SK-N-SH (cell line): ENCODE results near the gene A1BG. TPM values are rescaled to one million over a fixed set of nuclear protein-coding genes. Genes with fewer than 3 reads are reported as not detected.

Experiments
- CTCF ChIA-PET: fragments of 300-600, 350-600 bp; formaldehyde crosslinking; extraction: SDS; loops from one replicate; lab custom pipeline; 2021; lab: Yijun Ruan, JAX
- POLR2A ChIA-PET: fragments of 350-600 bp; sonication (Branson Sonifier 250); formaldehyde crosslinking; extraction: SDS; loops from one replicate; lab custom pipeline; 2020; ENCODE audit warnings: antibody characterized with exemption, inconsistent platforms; lab: Yijun Ruan, JAX
- DNase-seq: peaks from one replicate; pipeline ENCODE4 v3.0.0; 2012
- H2AFZ ChIP-seq: fragments of 200-600 bp; sonication (generic); 2 replicates; pipeline ENCODE4 v1.8.1; 2016; ENCODE audit warnings: antibody characterized with exemption, mild to moderate bottlenecking, low read depth
- H3F3A ChIP-seq: fragments of 200-600 bp; sonication (generic); replicated peaks from 2 replicates; pipeline ENCODE3; 2016; ENCODE audit warnings: antibody characterized with exemption, mild to moderate bottlenecking; ENCODE audit not compliant: insufficient read depth
- H3K27ac ChIP-seq, 2 experiments: fragments of 200-500 bp in 1 of 2; fragments of 200-600 bp in 1 of 2; sonication (Bioruptor generic) in 1 of 2; sonication (generic), shearing (Covaris generic) in 1 of 2; 2 replicates each; pipeline versions ENCODE4 v1.5.1 to v1.6.1; 2014 to 2016; ENCODE audit warnings: low read depth in 2 of 2, inconsistent platforms in 1 of 2, low read length in 1 of 2, mild to moderate bottlenecking in 1 of 2, mixed read lengths in 1 of 2
- H3K27me3 ChIP-seq: fragments of 200-600 bp; sonication (generic), shearing (Covaris generic); 2 replicates; pipeline ENCODE4 v1.6.1; 2016; ENCODE audit warnings: mixed run types; ENCODE audit not compliant: insufficient read depth
- H3K36me3 ChIP-seq, 2 experiments: fragments of 200-500 bp in 1 of 2; fragments of 200-600 bp in 1 of 2; sonication (Bioruptor generic) in 1 of 2; sonication (generic) in 1 of 2; replicated peaks in 1 of 2; 2 replicates each; pipeline versions ENCODE3 to v1.5.1; 2014 to 2016; ENCODE audit warnings: low read length in 1 of 2, mild to moderate bottlenecking in 1 of 2; ENCODE audit not compliant: insufficient read depth in 2 of 2, control insufficient read depth in 1 of 2
- H3K4me1 ChIP-seq, 2 experiments: fragments of 200-500 bp in 1 of 2; fragments of 200-600 bp in 1 of 2; sonication (Bioruptor generic) in 1 of 2; sonication (generic), shearing (Covaris generic) in 1 of 2; 2 replicates each; pipeline versions ENCODE4 v1.5.1 to v1.6.1; 2014 to 2016; ENCODE audit warnings: low read depth in 1 of 2, low read length in 1 of 2, mixed run types in 1 of 2; ENCODE audit not compliant: insufficient read depth in 2 of 2, control insufficient read depth in 1 of 2
- H3K4me2 ChIP-seq: fragments of 200-600 bp; sonication (generic), shearing (Covaris generic); 2 replicates; pipeline ENCODE4 v1.6.1; 2017; ENCODE audit warnings: mixed run types
- H3K4me3 ChIP-seq, 2 experiments: fragments of 200-500 bp in 1 of 2; fragments of 200-600 bp in 1 of 2; sonication (Bioruptor generic) in 1 of 2; sonication (generic), shearing (Covaris generic) in 1 of 2; 2 replicates each; pipeline versions ENCODE4 v1.5.1 to v1.8.1; 2014 to 2016; ENCODE audit warnings: low read depth in 2 of 2, inconsistent platforms in 1 of 2, low read length in 1 of 2, mild to moderate bottlenecking in 1 of 2, mixed read lengths in 1 of 2, moderate library complexity in 1 of 2
- H3K79me2 ChIP-seq: fragments of 200-600 bp; sonication (generic); 2 replicates; pipeline ENCODE4 v1.8.1; 2017; ENCODE audit warnings: mild to moderate bottlenecking; ENCODE audit not compliant: insufficient read depth
- H3K9ac ChIP-seq: fragments of 200-600 bp; sonication (generic); 2 replicates; pipeline ENCODE4 v1.6.1; 2017; ENCODE audit warnings: mixed run types
- H3K9me2 ChIP-seq: fragments of 200-600 bp; sonication (generic); 2 replicates; pipeline ENCODE4 v1.6.1; 2017; ENCODE audit warnings: mixed run types
- H3K9me3 ChIP-seq: fragments of 200-600 bp; sonication (generic); 2 replicates; pipeline ENCODE4 v1.6.1; 2017; ENCODE audit warnings: mixed run types, mild to moderate bottlenecking, moderate library complexity
- H4K20me1 ChIP-seq: fragments of 200-600 bp; sonication (generic); 2 replicates; pipeline ENCODE4 v1.6.1; 2017; ENCODE audit warnings: mild to moderate bottlenecking, mixed run types; ENCODE audit not compliant: insufficient read depth
- CHD2 ChIP-seq: fragments of 150-350 bp; IDR thresholded peaks from 2 replicates; pipeline ENCODE4 v1.6.1; 2018; ENCODE audit warnings: low read length; ENCODE audit not compliant: partially characterized antibody
- CTCF ChIP-seq: fragments of 200-600 bp; sonication (generic); IDR thresholded peaks from 2 replicates; pipeline ENCODE4 v1.6.1; 2017; ENCODE audit warnings: antibody characterized with exemption, mild to moderate bottlenecking, moderate library complexity
- ELF1 ChIP-seq: IDR thresholded peaks from 2 replicates; pipeline ENCODE4 v1.4.0; 2012
- FOSL2 ChIP-seq: IDR thresholded peaks from 2 replicates; pipeline ENCODE4 v1.4.0; 2012; ENCODE audit warnings: low read depth, mild to moderate bottlenecking, moderate library complexity, borderline replicate concordance
- FOXM1 ChIP-seq: IDR thresholded peaks from 2 replicates; pipeline ENCODE4 v1.4.0; 2012; ENCODE audit warnings: low read depth, mild to moderate bottlenecking
- IRF3 ChIP-seq: fragments of 150-350 bp; IDR thresholded peaks from 2 replicates; pipeline ENCODE4 v1.6.1; 2016; ENCODE audit warnings: mild to moderate bottlenecking, low read depth, low read length
- MXI1 ChIP-seq: IDR thresholded peaks from 2 replicates; pipeline ENCODE4 v1.6.1; 2012; ENCODE audit warnings: mild to moderate bottlenecking, low read depth, low read length, improper control_type of control experiment
- PBX3 ChIP-seq: IDR thresholded peaks from 2 replicates; pipeline ENCODE4; 2012
- POLR2AphosphoS5 ChIP-seq: IDR thresholded peaks from 2 replicates; pipeline ENCODE4 v1.6.1; 2012; ENCODE audit warnings: low read depth, low read length
- RAD21 ChIP-seq: IDR thresholded peaks from 2 replicates; pipeline ENCODE4 v1.6.1; 2012; ENCODE audit warnings: mild to moderate bottlenecking, low read length
- RCOR1 ChIP-seq: fragments of 150-350 bp; IDR thresholded peaks from 2 replicates; pipeline ENCODE4 v1.6.1; 2017; ENCODE audit warnings: antibody characterized with exemption, low read length
- SIN3A ChIP-seq: IDR thresholded peaks from 2 replicates; pipeline ENCODE4 v1.6.1; 2012; ENCODE audit warnings: low read depth, mild to moderate bottlenecking, low read length, moderate library complexity, borderline replicate concordance
- YY1 ChIP-seq: IDR thresholded peaks from 2 replicates; pipeline ENCODE4 v1.4.0; 2012; ENCODE audit warnings: low read depth, mild to moderate bottlenecking
- ZBTB33 ChIP-seq: IDR thresholded peaks from 2 replicates; pipeline ENCODE4 v1.4.0; 2012; ENCODE audit warnings: low read depth, borderline replicate concordance
- WGBS: methylation state at CpG from one replicate; pipeline ENCODE4 v1.1.6; 2017; ENCODE audit warnings: low lambda C conversion rate; 5-methylcytosine and 5-hydroxymethylcytosine counted together
- polyA plus RNA-seq, 3 experiments: library from polyadenylated mRNA; depleted of rRNA; stranded (reverse); fragments of >200 nt; gene quantifications; 2 replicates each; pipeline ENCODE4 v1.2.3, GENCODE V29; 2012

A1BG gene
- polyA plus RNA-seq, 1 of the 3 experiments (the other 2 are of a cell fraction) = 62.6 TPM

GRCh38 chr19:58396691-58397532 is 43.6 kb upstream of the A1BG start:
- Histone ChIP-seq H3K4me3 (no peak overlapping the region), H3K79me2 (peaks cover 19% of the 10 kb centered on the region), H3K4me2 (no peak overlapping the region), H2AFZ (no peak overlapping the region), H3K36me3 (peaks cover 21 to 30% of the 10 kb centered on the region in 2 experiments), H3K27ac (no peak overlapping the region; a peak in 1 of 4 replicates), H3K9ac (no peak overlapping the region), H4K20me1 (peaks cover 10% of the 10 kb centered on the region), H3F3A (peaks cover 40% of the 10 kb centered on the region), H3K4me1 (peaks cover 6 to 16% of the 10 kb centered on the region in 2 experiments; a peak in 2 of 4 replicates), H3K9me3 (no peaks in the 10 kb centered on the region), H3K9me2 (no peaks in the 10 kb centered on the region)
- POLR2A ChIA-PET = no interaction called here
- WGBS = 96% methylated on average over 42 of the region's 58 CpGs
- DNase-seq = no peak
- no peak for TF ChIP-seq RAD21
- no peak for TF ChIP-seq YY1
- TF ChIP-seq ELF1 = no peak
- TF ChIP-seq CTCF = no peak
- TF ChIP-seq CHD2 = no peak
- no peak for TF ChIP-seq IRF3
- TF ChIP-seq RCOR1 = no peak
- no peak for TF ChIP-seq ZBTB33
- TF ChIP-seq MXI1 = no peak
- no peak for TF ChIP-seq FOSL2
- no peak for TF ChIP-seq FOXM1
- TF ChIP-seq SIN3A = no peak
- no peak for TF ChIP-seq POLR2AphosphoS5
- no peak for TF ChIP-seq PBX3
- TF ChIP-seq, all 33 proteins: peak for 0
- H3K27me3 ChIP-seq = no peaks in the 10 kb centered on the region
- CTCF ChIA-PET = no interaction called here
